OCI-M1 (cell line): ENCODE results near the gene STK11IP.

Experiments
- DNase-seq: peaks from one replicate; lab custom pipeline; 2025; lab: John Stamatoyannopoulos, UW

The STK11IP gene

GRCh38 chr2:219656526-219656925 is 58.9 kb downstream of the STK11IP start:
- DNase-seq, result no peak

GRCh38 chr2:219658196-219658846 is 60.7 kb downstream of the STK11IP start:
- DNase-seq, result no peak

- no peak for DNase-seq
Measured at GRCh38 chr2:219658874-219659273, 61.2 kb downstream of the STK11IP start.

- DNase-seq, result peak; percentile 45
Measured at GRCh38 chr2:219661197-219661954, 63.7 kb downstream of the STK11IP start.

GRCh38 chr2:219661955-219662395 is 64.3 kb downstream of the STK11IP start:
- DNase-seq, result no peak

GRCh38 chr2:219662566-219662965 is 64.9 kb downstream of the STK11IP start:
- no peak for DNase-seq

- no peak for DNase-seq
Measured at GRCh38 chr2:219663116-219663762, 65.6 kb downstream of the STK11IP start.

GRCh38 chr2:219664041-219664440 is 66.4 kb downstream of the STK11IP start:
- DNase-seq, result no peak

- DNase-seq, result no peak
Measured at GRCh38 chr2:219664944-219665343, 67.3 kb downstream of the STK11IP start.

- no peak for DNase-seq
Measured at GRCh38 chr2:219665926-219666325, 68.3 kb downstream of the STK11IP start.
